ENCODE results near the gene APOC4. TPM values are rescaled to one million over a fixed set of nuclear protein-coding genes. Genes with fewer than 3 reads are reported as not detected.

APOC4 gene
- total and polyA plus RNA-seq, 2 donors from 2014 or later, result not detected

- Histone ChIP-seq H3K36me3 (ENCODE audit: control insufficient read depth in 2 of 3, insufficient read depth in 3 of 3, low read length in 3 of 3) (peaks cover 0 to 26% (median 21%) of the 10 kb centered on the region in 3 donors), H3K4me1 (ENCODE audit: control insufficient read depth in 2 of 3, insufficient read depth in 2 of 3, low read depth in 1 of 3, low read length in 3 of 3) (no peaks in the 10 kb centered on the region), H3K4me3 (ENCODE audit: low read length in 3 of 3) (no peak overlapping the region), H3K27me3 (ENCODE audit: control insufficient read depth, insufficient read depth, low read length) (no peaks in the 10 kb centered on the region), H3K9ac (ENCODE audit: low read length in 3 of 3) (no peak overlapping the region), H3K27ac (ENCODE audit: low read depth in 2 of 2, low read length in 2 of 2) (no peak overlapping the region), H3K9me3 (ENCODE audit: control insufficient read depth in 2 of 3, insufficient read depth in 1 of 3, low read length in 3 of 3) (no peaks in the 10 kb centered on the region)
- no peak for FAIRE-seq
- intact Hi-C loops (cut with DNase I), result no loop called here
- no peak for TF ChIP-seq CTCF (IDR thresholded peaks at IDR 0.05; ENCODE audit: borderline replicate concordance, extremely low read depth, insufficient read depth)
- no peak for DNase-seq
Measured at GRCh38 chr19:44990459-44990858, 48.4 kb downstream of the APOC4 start.

GRCh38 chr19:44990966-44991365 lies 48.9 kb downstream of the APOC4 start:
- H3K4me1 ChIP-seq (ENCODE audit: control insufficient read depth in 2 of 3, insufficient read depth in 2 of 3, low read depth in 1 of 3, low read length in 3 of 3), result no peaks in the 10 kb centered on the region
- H3K9me3 ChIP-seq (ENCODE audit: control insufficient read depth in 2 of 3, insufficient read depth in 1 of 3, low read length in 3 of 3), result no peaks in the 10 kb centered on the region
- TF ChIP-seq CTCF (IDR thresholded peaks at IDR 0.05; ENCODE audit: borderline replicate concordance, extremely low read depth, insufficient read depth), result no peak
- DNase-seq (no peak), FAIRE-seq (no peak)
- H3K27me3 ChIP-seq (ENCODE audit: control insufficient read depth, insufficient read depth, low read length), result no peaks in the 10 kb centered on the region
- peaks cover 0 to 21% (median 20%) of the 10 kb centered on the region in 3 donors for H3K36me3 ChIP-seq (ENCODE audit: control insufficient read depth in 2 of 3, insufficient read depth in 3 of 3, low read length in 3 of 3)
- intact Hi-C loops (cut with DNase I), result no loop called here
- no peak overlapping the region for H3K9ac ChIP-seq (ENCODE audit: low read length in 3 of 3)
- no peak overlapping the region for H3K27ac ChIP-seq (ENCODE audit: low read depth in 2 of 2, low read length in 2 of 2)
- no peak overlapping the region for H3K4me3 ChIP-seq (ENCODE audit: low read length in 3 of 3)

- Histone ChIP-seq H3K9ac (ENCODE audit: low read length in 3 of 3) (no peak overlapping the region), H3K9me3 (ENCODE audit: control insufficient read depth in 2 of 3, insufficient read depth in 1 of 3, low read length in 3 of 3) (no peaks in the 10 kb centered on the region), H3K4me1 (ENCODE audit: control insufficient read depth in 2 of 3, insufficient read depth in 2 of 3, low read depth in 1 of 3, low read length in 3 of 3) (no peaks in the 10 kb centered on the region), H3K36me3 (ENCODE audit: control insufficient read depth in 2 of 3, insufficient read depth in 3 of 3, low read length in 3 of 3) (peaks cover 0 to 14% (median 8%) of the 10 kb centered on the region in 3 donors), H3K27me3 (ENCODE audit: control insufficient read depth, insufficient read depth, low read length) (no peaks in the 10 kb centered on the region), H3K27ac (ENCODE audit: low read depth in 2 of 2, low read length in 2 of 2) (no peak overlapping the region), H3K4me3 (ENCODE audit: low read length in 3 of 3) (no peak overlapping the region)
- FAIRE-seq (no peak), DNase-seq (no peak)
- intact Hi-C loops (cut with DNase I), result no loop called here
- TF ChIP-seq CTCF (IDR thresholded peaks at IDR 0.05; ENCODE audit: borderline replicate concordance, extremely low read depth, insufficient read depth), result no peak
Measured at GRCh38 chr19:44992336-44993163, 50.5 kb downstream of the APOC4 start.

Data from kidney (tissue), 14 donors.